SIG-M5 (cell line): ENCODE results near the gene FOXN1.

Source experiments
- DNase-seq: peaks from one replicate; lab custom pipeline; 2025; lab: John Stamatoyannopoulos, UW

FOXN1 gene

GRCh38 chr17:28477928-28478327, 28.2 kb upstream of the FOXN1 start:
- no peak for DNase-seq

GRCh38 chr17:28478712-28479615, 27.2 kb upstream of the FOXN1 start:
- no peak for DNase-seq

- no peak for DNase-seq
Measured at GRCh38 chr17:28480278-28480677, 25.9 kb upstream of the FOXN1 start.

GRCh38 chr17:28480799-28481571, 25.2 kb upstream of the FOXN1 start:
- DNase-seq, result no peak

GRCh38 chr17:28482551-28483199, 23.5 kb upstream of the FOXN1 start:
- no peak for DNase-seq

- DNase-seq, result no peak
Measured at GRCh38 chr17:28484296-28484695, 21.9 kb upstream of the FOXN1 start.

GRCh38 chr17:28485049-28485448, 21.1 kb upstream of the FOXN1 start:
- no peak for DNase-seq

GRCh38 chr17:28487881-28488532, 18.1 kb upstream of the FOXN1 start:
- no peak for DNase-seq

- DNase-seq, result no peak
Measured at GRCh38 chr17:28488533-28489276, 17.4 kb upstream of the FOXN1 start.

- DNase-seq, result no peak
Measured at GRCh38 chr17:28491286-28491685, 14.9 kb upstream of the FOXN1 start.

- no peak for DNase-seq
Measured at GRCh38 chr17:28491860-28492259, 14.3 kb upstream of the FOXN1 start.

GRCh38 chr17:28492352-28493310, 13.5 kb upstream of the FOXN1 start:
- no peak for DNase-seq

- DNase-seq, result no peak
Measured at GRCh38 chr17:28493460-28493859, 12.7 kb upstream of the FOXN1 start.

GRCh38 chr17:28494445-28495188, 11.5 kb upstream of the FOXN1 start:
- no peak for DNase-seq

GRCh38 chr17:28495635-28496034, 10.5 kb upstream of the FOXN1 start:
- DNase-seq, result no peak

- DNase-seq, result no peak
Measured at GRCh38 chr17:28497931-28498330, 8.2 kb upstream of the FOXN1 start.

- DNase-seq, result no peak
Measured at GRCh38 chr17:28498652-28499363, 7.3 kb upstream of the FOXN1 start.

- no peak for DNase-seq
Measured at GRCh38 chr17:28499364-28499664, 6.8 kb upstream of the FOXN1 start.
